Subcutaneous abdominal adipose tissue (tissue), 5 donors: Measurements from ENCODE around the gene C19orf44.
"Not testable (repeated sequence)": the region's sequence is repeated elsewhere in the genome, so short reads cannot be mapped to it uniquely, and the experiment has no call there.

Experiments used
- H3K27ac ChIP-seq: one replicate; pipeline ENCODE4 v1.7.0; 2013; ENCODE audit warnings: low read depth, mild to moderate bottlenecking, inconsistent platforms, low read length, moderate library complexity
- H3K27me3 ChIP-seq, 5 donors: one replicate each; pipeline ENCODE4 v1.7.0; 2013; ENCODE audit warnings: low read length in 5 of 5, inconsistent platforms in 1 of 5; ENCODE audit not compliant: control insufficient read depth in 5 of 5, insufficient read depth in 4 of 5
- H3K36me3 ChIP-seq, 5 donors: one replicate each; pipeline ENCODE4 v1.7.0; 2013; ENCODE audit warnings: low read length in 5 of 5; ENCODE audit not compliant: control insufficient read depth in 5 of 5, insufficient read depth in 5 of 5
- H3K4me1 ChIP-seq, 5 donors: one replicate each; pipeline ENCODE4 v1.7.0; 2013; ENCODE audit warnings: low read length in 5 of 5, mild to moderate bottlenecking in 3 of 5, moderate library complexity in 1 of 5; ENCODE audit not compliant: control insufficient read depth in 5 of 5, insufficient read depth in 5 of 5
- H3K4me3 ChIP-seq, 5 donors: one replicate each; pipeline ENCODE4 v1.7.0; 2013; ENCODE audit warnings: low read length in 5 of 5, low read depth in 1 of 5
- H3K9ac ChIP-seq, 5 donors: one replicate each; pipeline ENCODE4 v1.7.0; 2013; ENCODE audit warnings: low read length in 5 of 5, mild to moderate bottlenecking in 4 of 5, moderate library complexity in 3 of 5
- H3K9me3 ChIP-seq, 5 donors: one replicate each; pipeline ENCODE4 v1.7.0; 2013; ENCODE audit warnings: low read length in 5 of 5; ENCODE audit not compliant: control insufficient read depth in 5 of 5
- donor health status: healthy.
- donor health status: healthy.
- donor health status: healthy.
- donor health status: healthy.
- donor health status: healthy.

C19orf44 gene

DNA sequence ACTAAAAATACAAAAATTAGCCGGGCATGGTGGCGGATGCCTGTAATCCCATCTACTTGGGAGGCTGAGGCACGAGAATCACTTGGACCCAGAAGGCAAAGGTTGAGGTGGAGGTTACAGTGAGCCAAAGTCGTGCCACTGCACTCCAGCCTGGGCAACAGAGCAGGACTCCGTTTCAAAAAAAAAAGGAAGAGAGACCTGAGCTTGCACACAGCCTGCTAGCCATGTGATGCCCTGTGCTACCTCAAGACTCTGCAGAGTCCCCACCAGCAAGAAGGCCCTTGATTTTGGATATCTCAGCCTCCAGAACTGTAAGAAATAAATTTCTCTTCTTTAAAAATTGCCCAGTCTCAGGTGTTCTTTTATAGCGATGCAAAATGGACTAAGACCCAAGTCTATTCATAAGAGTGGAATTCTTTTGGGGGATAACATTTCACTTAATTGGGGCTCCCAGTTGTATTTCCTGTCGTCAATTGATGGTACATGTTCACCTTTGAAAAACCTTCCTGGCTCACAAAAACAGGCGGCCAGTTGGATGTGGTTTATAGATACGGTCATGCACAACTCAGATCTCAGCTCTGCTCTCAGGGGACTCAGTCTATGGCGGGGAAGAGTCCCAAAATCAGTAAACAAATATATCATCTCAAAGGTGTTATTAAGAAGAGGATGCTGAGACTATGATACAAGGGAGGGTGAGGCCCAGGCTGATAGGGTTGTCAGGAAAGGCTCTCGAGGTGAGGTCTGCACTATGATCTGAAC is 48.5 kb downstream of the C19orf44 start:
- H3K9me3 ChIP-seq, result no peaks in the 10 kb centered on the region
- peaks cover 0 to 4% (median 2%) of the 10 kb centered on the region in 5 donors for H3K36me3 ChIP-seq
- no peak overlapping the region for H3K27ac ChIP-seq
- H3K4me3 ChIP-seq, result no peak overlapping the region
- H3K9ac ChIP-seq, result no peak overlapping the region
- no peaks in the 10 kb centered on the region for H3K27me3 ChIP-seq
- peaks cover 5 to 33% (median 27%) of the 10 kb centered on the region in 5 donors for H3K4me1 ChIP-seq

GRCh38 chr19:16548956-16549355 is 52.8 kb downstream of the C19orf44 start:
- H3K9ac ChIP-seq, result no peak overlapping the region
- no peaks in the 10 kb centered on the region for H3K4me1 ChIP-seq
- no peak overlapping the region for H3K4me3 ChIP-seq
- H3K27me3 ChIP-seq, result no peaks in the 10 kb centered on the region
- no peaks in the 10 kb centered on the region for H3K9me3 ChIP-seq
- peaks cover 3 to 31% (median 24%) of the 10 kb centered on the region in 5 donors for H3K36me3 ChIP-seq
- H3K27ac ChIP-seq, result no peak overlapping the region

DNA sequence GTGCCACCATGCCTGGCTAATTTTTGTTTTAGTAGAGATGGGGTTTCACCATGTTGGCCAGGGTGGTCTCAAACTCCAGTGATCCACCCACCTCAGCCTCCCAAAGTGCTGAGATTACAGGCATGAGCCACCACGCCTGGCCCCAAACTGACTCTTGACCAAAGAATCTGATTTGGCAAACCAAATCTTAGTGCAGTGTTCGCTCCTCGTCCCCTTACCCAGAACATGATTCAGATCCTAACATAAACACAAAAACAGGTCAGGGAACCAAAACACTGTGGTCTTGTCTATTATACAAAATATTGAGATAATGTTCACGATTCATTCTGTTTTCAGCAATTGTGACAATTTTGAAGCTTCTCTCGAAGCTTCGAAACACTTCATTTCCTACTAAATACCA is 55.7 kb downstream of the C19orf44 start:
- not testable (repeated sequence) for H3K9ac ChIP-seq, H3K27me3 ChIP-seq, H3K4me1 ChIP-seq, H3K27ac ChIP-seq, H3K9me3 ChIP-seq, H3K4me3 ChIP-seq
- peaks cover 3 to 58% (median 49%) of the 10 kb centered on the region in 5 donors for H3K36me3 ChIP-seq

DNA sequence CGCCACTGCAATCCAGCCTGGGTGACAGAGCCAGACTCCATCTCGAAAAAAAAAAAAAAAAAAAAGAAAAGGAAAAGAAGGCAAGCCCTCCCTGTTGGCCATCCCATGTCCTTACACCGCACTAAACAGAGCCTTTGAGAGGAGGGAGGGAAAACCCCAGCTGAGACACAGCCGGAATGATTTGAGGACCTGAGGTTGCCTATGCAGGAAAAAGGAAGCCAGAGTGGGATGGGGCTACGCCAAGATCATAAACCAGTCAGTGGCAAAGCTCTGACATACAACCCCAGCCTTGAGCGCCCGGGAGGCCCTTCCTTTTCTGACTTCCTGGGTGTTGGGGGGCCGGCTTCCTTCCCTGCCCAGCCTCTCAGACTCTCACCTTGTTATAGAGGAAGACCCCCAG is 58.6 kb downstream of the C19orf44 start:
- Histone ChIP-seq H3K9ac (no peak overlapping the region), H3K4me1 (no peaks in the 10 kb centered on the region), H3K36me3 (peaks cover 3 to 66% (median 56%) of the 10 kb centered on the region in 5 donors), H3K9me3 (no peaks in the 10 kb centered on the region), H3K4me3 (no peak overlapping the region), H3K27me3 (no peaks in the 10 kb centered on the region), H3K27ac (no peak overlapping the region)

DNA sequence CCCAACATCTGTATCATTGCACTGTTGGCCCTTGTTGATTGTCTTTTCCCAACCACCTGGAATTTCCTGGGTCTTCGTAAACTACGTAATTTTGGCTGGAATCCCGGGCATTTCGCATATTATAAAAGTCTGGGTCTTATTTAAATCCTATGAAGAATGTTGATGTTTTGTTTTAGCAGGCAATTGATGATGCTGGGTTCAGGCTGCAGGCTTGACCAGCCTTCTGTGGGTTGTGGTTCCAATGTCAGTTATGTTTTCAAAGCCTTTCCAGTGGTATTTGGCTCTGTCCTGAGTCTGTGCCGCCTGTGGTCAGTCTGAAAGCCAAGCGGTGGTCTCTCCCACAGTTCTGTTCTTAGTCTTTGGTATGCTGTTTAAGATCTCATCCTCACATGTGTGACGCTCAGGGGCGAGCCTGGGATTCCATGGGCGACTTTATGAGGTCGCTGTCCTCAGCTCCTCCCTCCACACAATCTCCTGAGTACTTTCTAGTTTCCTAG is 63.6 kb downstream of the C19orf44 start:
- no peaks in the 10 kb centered on the region for H3K27me3 ChIP-seq
- H3K36me3 ChIP-seq, result peaks cover 3 to 68% (median 58%) of the 10 kb centered on the region in 5 donors

GRCh38 chr19:16561382-16561781 is 65.2 kb downstream of the C19orf44 start:
- Histone ChIP-seq H3K4me1 (peaks cover 0 to 5% (median 2%) of the 10 kb centered on the region in 5 donors), H3K27me3 (no peaks in the 10 kb centered on the region), H3K9me3 (no peaks in the 10 kb centered on the region), H3K4me3 (no peak overlapping the region), H3K27ac (no peak overlapping the region), H3K36me3 (peaks cover 4 to 66% (median 53%) of the 10 kb centered on the region in 5 donors), H3K9ac (no peak overlapping the region)

More for the DNA sequence above, 63.6 kb downstream of the C19orf44 start:
- Histone ChIP-seq H3K4me3 (no peak overlapping the region), H3K27ac (no peak overlapping the region), H3K4me1 (peaks cover 0 to 5% (median 0%) of the 10 kb centered on the region in 5 donors), H3K9me3 (no peaks in the 10 kb centered on the region), H3K9ac (no peak overlapping the region)

GRCh38 chr19:16562608-16563025 is 66.4 kb downstream of the C19orf44 start:
- Histone ChIP-seq H3K27me3 (no peaks in the 10 kb centered on the region), H3K4me3 (no peak overlapping the region), H3K9ac (no peak overlapping the region), H3K9me3 (no peaks in the 10 kb centered on the region), H3K36me3 (peaks cover 6 to 73% (median 56%) of the 10 kb centered on the region in 5 donors), H3K27ac (no peak overlapping the region), H3K4me1 (peaks cover 0 to 8% (median 3%) of the 10 kb centered on the region in 5 donors)

DNA sequence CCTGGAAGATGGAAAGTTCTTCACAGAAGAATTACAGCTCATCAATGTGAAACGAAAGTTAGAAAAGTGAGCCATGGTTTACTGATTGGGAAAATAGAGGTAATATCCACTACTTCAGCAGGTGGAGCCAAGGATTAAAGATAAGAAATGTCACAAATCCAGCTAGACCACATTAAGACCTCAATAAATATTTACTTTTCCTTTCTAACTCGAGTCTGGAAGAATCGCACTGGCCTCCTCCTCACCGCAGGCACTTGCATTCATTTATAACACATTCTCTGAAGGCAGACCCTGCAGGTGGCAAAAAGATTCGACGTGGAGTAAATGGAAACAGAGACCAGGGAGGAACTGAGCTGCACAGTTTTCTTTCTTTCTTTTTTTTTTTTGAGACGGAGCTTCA is 68.6 kb downstream of the C19orf44 start:
- H3K4me1 ChIP-seq, result peaks cover 0 to 8% (median 3%) of the 10 kb centered on the region in 5 donors
- H3K27me3 ChIP-seq, result no peaks in the 10 kb centered on the region
- H3K4me3 ChIP-seq, result no peak overlapping the region
- H3K9me3 ChIP-seq, result no peaks in the 10 kb centered on the region
- H3K27ac ChIP-seq, result no peak overlapping the region
- peaks cover 6 to 78% (median 57%) of the 10 kb centered on the region in 5 donors for H3K36me3 ChIP-seq
- H3K9ac ChIP-seq, result no peak overlapping the region

DNA sequence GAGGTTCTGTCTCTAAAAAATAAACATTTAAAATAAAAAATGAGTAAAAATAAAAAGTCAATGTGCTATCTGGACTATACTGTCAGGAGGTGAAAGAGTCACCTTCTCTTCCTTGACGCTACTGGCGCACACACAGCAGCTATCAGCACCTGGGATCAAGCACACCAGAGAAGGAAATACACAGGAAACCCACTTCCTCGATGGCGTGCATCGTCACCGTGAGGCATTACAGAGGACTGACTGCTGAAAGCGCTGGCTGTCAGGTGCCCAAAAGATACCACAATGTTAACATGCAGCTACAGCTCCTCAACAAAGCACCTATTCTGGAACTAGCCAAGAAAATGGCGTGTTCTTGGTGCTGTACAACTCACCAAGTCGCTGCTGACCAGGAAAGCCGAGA is 70.0 kb downstream of the C19orf44 start:
- no peaks in the 10 kb centered on the region for H3K9me3 ChIP-seq
- peaks cover 2 to 10% (median 6%) of the 10 kb centered on the region in 5 donors for H3K4me1 ChIP-seq
- H3K9ac ChIP-seq, result no peak overlapping the region
- H3K4me3 ChIP-seq, result no peak overlapping the region
- no peaks in the 10 kb centered on the region for H3K27me3 ChIP-seq
- H3K36me3 ChIP-seq, result peaks cover 6 to 75% (median 52%) of the 10 kb centered on the region in 5 donors
- no peak overlapping the region for H3K27ac ChIP-seq

- Histone ChIP-seq H3K9me3 (no peaks in the 10 kb centered on the region), H3K4me3 (no peak overlapping the region), H3K4me1 (peaks cover 6 to 15% (median 11%) of the 10 kb centered on the region in 5 donors), H3K36me3 (peaks cover 6 to 69% (median 47%) of the 10 kb centered on the region in 5 donors), H3K27me3 (no peaks in the 10 kb centered on the region), H3K27ac (no peak overlapping the region), H3K9ac (no peak overlapping the region)
Measured at GRCh38 chr19:16566702-16567101, 70.5 kb downstream of the C19orf44 start.
